Psoas muscle (tissue), 8 donors: ENCODE data around the gene KRT75. TPM values are rescaled to one million over a fixed set of nuclear protein-coding genes. Genes with fewer than 3 reads are reported as not detected.

Experiments
- ATAC-seq, 4 donors: fragments of 200-7000 bp; cut with Tn5 transposase; one replicate each; pipeline ENCODE4 v1.9.1; 2020; ENCODE audit warnings: moderate library complexity in 3 of 4, mild to moderate bottlenecking in 2 of 4
- DNase-seq, 2 donors: peaks; one replicate each; pipeline ENCODE4 v3.0.0-alpha.2; 2020
- H3K27ac ChIP-seq: fragments of 200-600 bp; one replicate; pipeline ENCODE4 v1.8.0; 2022
- H3K27me3 ChIP-seq, 3 donors: fragments of 200-600 bp in 1 of 3; one replicate each; pipeline versions ENCODE4 v1.6.1 to v1.8.0; 2013 to 2022; ENCODE audit warnings: low read length in 2 of 3, mild to moderate bottlenecking in 2 of 3, moderate library complexity in 1 of 3; ENCODE audit not compliant: insufficient read depth in 3 of 3
- H3K36me3 ChIP-seq, 2 donors: fragments of 200-600 bp in 1 of 2; one replicate each; pipeline versions ENCODE4 v1.6.1 to v1.8.0; 2013 to 2022; ENCODE audit warnings: low read depth in 1 of 2, mild to moderate bottlenecking in 1 of 2, moderate library complexity in 1 of 2; ENCODE audit not compliant: insufficient read depth in 1 of 2
- H3K4me1 ChIP-seq: fragments of 200-600 bp; one replicate; pipeline ENCODE4 v1.8.0; 2022
- H3K4me3 ChIP-seq: fragments of 200-600 bp; one replicate; pipeline ENCODE4 v1.8.0; 2022; ENCODE audit warnings: mild to moderate bottlenecking
- H3K9me3 ChIP-seq: fragments of 200-600 bp; one replicate; pipeline ENCODE4 v1.8.0; 2022
- WGBS, 3 donors: extraction: QIAGEN DNeasy Blood & Tissue Kit; methylation state at CpG; one replicate each; pipeline versions ENCODE4 v1.1.6 to v1.1.7; 2013; 5-methylcytosine and 5-hydroxymethylcytosine counted together
- intact Hi-C, 2 donors: fragments of 100-400 bp; cut with DNase I; formaldehyde crosslinking; loops; one replicate each; pipeline versions ENCODE4 v1.11.0 to v1.14.2; 2022
- polyA plus RNA-seq, 3 donors: library from polyadenylated mRNA; stranded (reverse); fragments of 200-250 nt; gene quantifications; one replicate each; pipeline ENCODE4 v1.2.3, GENCODE V29; 2013
- total RNA-seq, 4 donors: library from RNA; stranded (reverse); fragmentation: NEBNext Ultra II Directional in 2 of 4; extraction: Animal tissue kit (Norgen Biotek cat#: 25700) in 2 of 4; gene quantifications; one replicate each; pipeline versions ENCODE4 v1.2.1 to v1.2.4, GENCODE V29; 2021 to 2023
- TF ChIP-seq, protein P1 (sequence below): fragments of 200-600 bp; IDR thresholded peaks from one replicate; pipeline ENCODE4 v1.8.0; 2022; ENCODE audit warnings: antibody characterized with exemption
- donor health status: healthy with polysubstance abuse.
- donor health status: DM: no; HTN: no; CAD: no; lungs with moderate emphysema.
- donor health status: Bipolar disorder and iron deficiency.
- donor health status: healthy.
- donor health status: DM: yes; HTN: yes; CAD: no.
- donor health status: DM: no; HTN: no; CAD: no.
- donor health status: DM: no; HTN: no; CAD: no.
- donor health status: DM: yes; HTN: yes; CAD: no.

The KRT75 gene
- total and polyA plus RNA-seq, 7 donors = not detected

DNA sequence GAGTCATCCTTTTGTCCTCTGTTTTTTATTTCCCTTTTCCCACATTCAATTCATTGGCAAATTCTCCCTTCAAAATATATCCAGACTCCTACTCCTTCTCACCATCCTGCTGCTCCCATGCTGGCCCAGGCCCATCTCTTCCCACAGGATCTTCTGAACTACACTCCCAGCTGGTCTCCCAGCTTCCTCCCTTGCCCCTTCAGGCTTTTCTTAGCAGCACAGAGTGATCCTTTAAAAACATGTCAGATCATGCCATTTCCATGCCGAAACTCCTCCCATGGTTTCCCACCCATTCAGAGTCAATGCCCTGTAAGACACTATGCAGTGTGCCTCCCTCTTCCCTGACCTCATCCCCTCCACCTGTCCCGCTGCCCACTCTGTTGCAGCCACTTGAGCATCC lies 46.3 kb downstream of the KRT75 start:
- intact Hi-C loops = no loop called here
- Histone ChIP-seq H3K4me3 (no peak overlapping the region), H3K27ac (no peak overlapping the region), H3K4me1 (no peaks in the 10 kb centered on the region), H3K9me3 (no peaks in the 10 kb centered on the region), H3K27me3 (peaks cover 0 to 5% (median 0%) of the 10 kb centered on the region in 3 donors), H3K36me3 (no peaks in the 10 kb centered on the region)
- 90 to 92% (median 91%) methylated on average over 2 of the region's 2 CpGs for WGBS, 3 donors
- no peak for DNase-seq
- no peak for ATAC-seq
- TF ChIP-seq, protein P1, sequence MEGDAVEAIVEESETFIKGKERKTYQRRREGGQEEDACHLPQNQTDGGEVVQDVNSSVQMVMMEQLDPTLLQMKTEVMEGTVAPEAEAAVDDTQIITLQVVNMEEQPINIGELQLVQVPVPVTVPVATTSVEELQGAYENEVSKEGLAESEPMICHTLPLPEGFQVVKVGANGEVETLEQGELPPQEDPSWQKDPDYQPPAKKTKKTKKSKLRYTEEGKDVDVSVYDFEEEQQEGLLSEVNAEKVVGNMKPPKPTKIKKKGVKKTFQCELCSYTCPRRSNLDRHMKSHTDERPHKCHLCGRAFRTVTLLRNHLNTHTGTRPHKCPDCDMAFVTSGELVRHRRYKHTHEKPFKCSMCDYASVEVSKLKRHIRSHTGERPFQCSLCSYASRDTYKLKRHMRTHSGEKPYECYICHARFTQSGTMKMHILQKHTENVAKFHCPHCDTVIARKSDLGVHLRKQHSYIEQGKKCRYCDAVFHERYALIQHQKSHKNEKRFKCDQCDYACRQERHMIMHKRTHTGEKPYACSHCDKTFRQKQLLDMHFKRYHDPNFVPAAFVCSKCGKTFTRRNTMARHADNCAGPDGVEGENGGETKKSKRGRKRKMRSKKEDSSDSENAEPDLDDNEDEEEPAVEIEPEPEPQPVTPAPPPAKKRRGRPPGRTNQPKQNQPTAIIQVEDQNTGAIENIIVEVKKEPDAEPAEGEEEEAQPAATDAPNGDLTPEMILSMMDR = no peak

DNA sequence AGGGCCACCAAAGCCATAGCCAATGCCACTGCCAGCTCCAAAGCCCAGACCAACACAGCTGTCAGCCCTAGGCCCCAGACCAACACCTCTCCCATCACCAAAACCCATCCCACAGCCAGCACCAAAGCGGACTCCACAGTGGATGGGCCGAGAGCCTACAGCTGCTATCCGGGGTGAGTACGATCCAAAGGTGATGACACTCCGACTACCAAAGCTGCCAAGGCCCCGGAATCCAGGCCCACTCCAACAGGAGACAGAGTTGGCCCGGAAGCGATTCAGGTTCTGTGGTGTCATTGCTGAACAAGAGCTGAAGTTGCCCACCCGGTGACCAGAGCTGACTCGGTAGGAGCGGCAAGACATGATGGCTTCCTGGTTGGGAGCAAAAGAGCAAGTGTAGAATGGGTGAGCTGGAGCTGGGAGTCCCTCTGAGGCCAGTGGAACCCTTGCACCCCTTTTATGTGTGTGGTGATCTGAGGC lies 48.9 kb downstream of the KRT75 start, which contains the start of gene KRT84:
Gene KRT84, minus strand, starts transcription at position 427 of the 477 bp plus-strand sequence. Its CDS starts 67 bp downstream, at position 360.
- TF ChIP-seq, protein P1 = no peak
- DNase-seq (no peak), ATAC-seq (no peak)
- Histone ChIP-seq H3K4me3 (no peak within 1 kb of the TSS), H3K36me3 (no peaks in the 10 kb centered on the region), H3K27me3 (peaks cover 0 to 5% (median 0%) of the 10 kb centered on the region in 3 donors), H3K27ac (no peak within 1 kb of the TSS), H3K9me3 (no peaks in the 10 kb centered on the region), H3K4me1 (no peaks in the 10 kb centered on the region)
- intact Hi-C loops = no loop called here
- WGBS, 3 donors = 47 to 77% (median 57%) methylated on average over 11 of the region's 11 CpGs

DNA sequence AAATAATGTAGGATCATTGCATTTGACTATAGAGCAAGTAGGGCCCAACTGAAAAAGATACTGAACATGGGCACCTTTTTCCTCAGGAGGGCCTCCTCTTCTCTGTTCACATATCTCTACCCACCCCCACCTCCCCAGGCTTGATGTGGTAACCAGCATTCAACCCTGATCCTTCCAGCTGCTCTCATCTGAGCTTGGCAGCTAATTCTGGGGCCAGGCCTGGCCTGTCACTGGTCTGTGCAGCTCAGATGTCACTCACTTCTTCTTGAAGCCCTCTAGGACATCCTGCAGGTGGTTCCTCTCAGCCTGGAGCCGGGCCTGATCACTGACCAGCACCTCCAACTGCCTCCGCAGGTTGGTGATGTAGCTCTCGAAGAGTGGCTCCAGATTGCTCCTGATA lies 50.8 kb downstream of the KRT75 start:
- DNase-seq (no peak), ATAC-seq (no peak)
- H3K4me3 ChIP-seq = no peak overlapping the region
- peaks cover 0 to 5% (median 0%) of the 10 kb centered on the region in 3 donors for H3K27me3 ChIP-seq
- H3K27ac ChIP-seq = no peak overlapping the region
- TF ChIP-seq, protein P1 = no peak
- H3K9me3 ChIP-seq = no peaks in the 10 kb centered on the region
- intact Hi-C loops = no loop called here
- H3K4me1 ChIP-seq = no peaks in the 10 kb centered on the region
- H3K36me3 ChIP-seq = no peaks in the 10 kb centered on the region
- 93 to 96% (median 94%) methylated on average over 3 of the region's 3 CpGs for WGBS, 3 donors

DNA sequence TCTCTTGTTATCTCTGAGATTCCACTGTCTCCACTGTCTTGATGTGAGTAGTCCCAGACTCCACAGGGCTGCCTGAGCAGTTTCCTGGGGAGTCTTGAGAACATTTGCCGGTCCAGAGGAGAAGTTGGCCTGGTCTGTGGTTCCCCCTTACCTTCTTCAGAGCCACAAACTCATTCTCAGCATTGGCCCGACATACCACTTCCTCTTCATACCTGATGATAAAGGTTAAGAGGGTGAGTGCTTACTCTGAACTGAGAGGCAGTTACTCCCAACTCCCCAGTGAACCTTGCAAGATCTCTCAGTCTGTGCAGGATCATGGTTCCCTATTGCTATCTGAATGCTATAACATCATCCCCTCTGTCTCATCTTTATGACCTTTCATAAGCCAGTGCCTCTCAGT lies 51.3 kb downstream of the KRT75 start:
- no peaks in the 10 kb centered on the region for H3K9me3 ChIP-seq
- WGBS, 3 donors = 81 to 95% (median 90%) methylated on average over 2 of the region's 2 CpGs

More for the DNA sequence above, 51.3 kb downstream of the KRT75 start:
- no peak for DNase-seq
- intact Hi-C loops = no loop called here
- TF ChIP-seq, protein P1 = no peak
- no peak for ATAC-seq
- Histone ChIP-seq H3K4me1 (no peaks in the 10 kb centered on the region), H3K27ac (no peak overlapping the region), H3K4me3 (no peak overlapping the region), H3K27me3 (peaks cover 0 to 2% (median 0%) of the 10 kb centered on the region in 3 donors), H3K36me3 (no peaks in the 10 kb centered on the region)
